Measurements from ENCODE around the gene DNAJC6. TPM values are rescaled to one million over a fixed set of nuclear protein-coding genes. Genes with fewer than 3 reads are reported as not detected.
A peak's percentile ranks its signal among the peaks of the same experiment; 100 is the strongest.

Gene DNAJC6
- 0.80 and 1.0 TPM in 2 replicates for total RNA-seq (2016; rRNA removed; fragmentation: Illumina TruSeq; extraction: Trizol)
- 4.0 and 4.8 TPM in 2 replicates for total RNA-seq (2016; cell fraction: cytosol; rRNA removed; fragmentation: Illumina TruSeq; extraction: Trizol; ENCODE audit: low read depth)
- 0.85 and 1.1 TPM in 2 replicates for total RNA-seq (2016; cell fraction: insoluble cytoplasmic fraction; rRNA removed; fragmentation: Illumina TruSeq; extraction: Trizol)
- 0.76 and 0.93 TPM in 2 replicates for total RNA-seq (2016; cell fraction: membrane; rRNA removed; fragmentation: Illumina TruSeq; extraction: Trizol)
- total RNA-seq (2016; cell fraction: nucleus; rRNA removed; fragmentation: Illumina TruSeq; extraction: Trizol) = 1.1 and 2.3 TPM in 2 replicates
- 1.6 and 1.7 TPM in 2 replicates for polyA plus RNA-seq (2011; rRNA removed)
- 0.83 and 1.2 TPM in 2 replicates for polyA plus RNA-seq (2011; cell fraction: cytosol; rRNA removed)
- polyA plus RNA-seq (2011; cell fraction: nucleus; rRNA removed) = 1.6 TPM in 2 replicates
- 1.7 and 1.9 TPM in 2 replicates for polyA plus RNA-seq (2012)
- 0.08 and 0.09 TPM in 2 replicates for polyA plus RNA-seq (2016; cell fraction: cytosol; fragmentation: Illumina TruSeq; extraction: Trizol; ENCODE audit: low read depth)
- 0.67 and 0.83 TPM in 2 replicates for polyA plus RNA-seq (2016; cell fraction: insoluble cytoplasmic fraction; fragmentation: Illumina TruSeq; extraction: Trizol; ENCODE audit: low read depth)
- polyA plus RNA-seq (2016; cell fraction: membrane; fragmentation: Illumina TruSeq; extraction: Trizol; ENCODE audit: low read depth) = 0.14 and 0.23 TPM in 2 replicates
- polyA plus RNA-seq (2016; cell fraction: nucleus; fragmentation: Illumina TruSeq; extraction: Trizol; ENCODE audit: insufficient read depth, low read depth) = 0.53 and 0.74 TPM in 2 replicates
- polyA minus RNA-seq (2011; rRNA and poly(A)+ RNA removed; ENCODE audit: low replicate concordance) = 3.0 and 12.8 TPM in 2 replicates
- 1.3 and 3.2 TPM in 2 replicates for polyA minus RNA-seq (2011; cell fraction: cytosol; rRNA and poly(A)+ RNA removed)
- polyA minus RNA-seq (2011; cell fraction: nucleus; rRNA and poly(A)+ RNA removed) = 4.9 and 6.8 TPM in 2 replicates
- Bru-seq, nascent RNA = percentile 42 among the genes with signal in this experiment
- percentile 43 among the genes with signal in this experiment for BruChase-seq, experiment 1, labeled RNA remaining after a 6-hour chase
- BruChase-seq, experiment 2, labeled RNA remaining after a 2-hour chase = percentile 46 among the genes with signal in this experiment
- long read RNA-seq, experiment 1, partial matches to known transcripts = 0 of 1 reads
- long read RNA-seq, experiment 1, other reads (novel, unspliced or antisense) = 1 of 1 reads
- long read RNA-seq, experiment 2, partial matches to known transcripts = 0 of 1 reads
- long read RNA-seq, experiment 2, other reads (novel, unspliced or antisense) = 1 of 1 reads

GRCh38 chr1:65309304-65310077, at the start of gene DNAJC6:
Gene DNAJC6 (plus strand): TSS chr1:65309543. CDS start chr1:65309746, 203 bp downstream.
- Histone ChIP-seq H2AFZ (ENCODE audit: low read length) (no peak within 1 kb of the TSS), H3K4me1 (ENCODE audit: insufficient read depth, low read length) (peaks cover 19% of the 10 kb centered on the region), H3K79me2 (ENCODE audit: insufficient read depth, low read length) (no peaks in the 10 kb centered on the region), H3K9me3 (ENCODE audit: low read length) (no peaks in the 10 kb centered on the region), H3K27ac (ENCODE audit: extremely low read length, insufficient read depth, low read length) (no peak within 1 kb of the TSS), H3K36me3 (replicated peaks in 1 of 2; ENCODE audit: control insufficient read depth in 1 of 2, insufficient read depth in 2 of 2, low read length in 2 of 2) (no peaks in the 10 kb centered on the region), H3K4me2 (ENCODE audit: low read depth, low read length) (peak within 1 kb of the TSS; percentile 73), H3K27me3 (ENCODE audit: control insufficient read depth in 1 of 2, insufficient read depth in 2 of 2, low read length in 2 of 2) (0 out of 5 replicates have a peak, but pooled peaks cover 0 to 4% of the 10 kb centered on the region in 2 experiments), H3K4me3 (replicated peaks in 1 of 3; ENCODE audit: insufficient read depth in 1 of 3, low read depth in 2 of 3, low read length in 3 of 3) (peak within 1 kb of the TSS; percentile 30 to 62 (median 59)), H3K9ac (ENCODE audit: insufficient read depth, low read depth, low read length) (no peak within 1 kb of the TSS), H4K20me1 (ENCODE audit: insufficient read depth, low read length) (peaks cover 4% of the 10 kb centered on the region; the same call in 1 of the 2 replicates)
- DNase-seq (ENCODE audit: low spot score) = peak; percentile 20
- 3% methylated on average over 53 of the region's 75 CpGs for WGBS (ENCODE audit: low lambda C conversion rate)
- peak; percentile 99 for ATAC-seq
- POLR2A ChIA-PET = interaction anchor here (0.5 to 1.8 kb wide), 2 partner anchors 110 to 566 kb away, joined by 5 to 11 read pairs; partner anchors contain the start of genes LEPR and LEPROT
- intact Hi-C loops (cut with micrococcal nuclease; ENCODE audit: unreplicated experiment) (loop anchor here (5.0 kb wide), 1 partner anchor 42 kb away; no protein-coding TSS in a partner anchor), in situ Hi-C loops (cut with HindIII; ENCODE audit: extremely low pct_ligation_motif_present, low pct_unique_long_range_greater_than_20kb) (no loop called here)
- CTCF ChIA-PET (ENCODE audit: low intra/inter-chr PET ratio, low total read pairs) = interaction anchor here (0.6 kb wide), 1 partner anchor 74 kb away, joined by 3 read pairs; no protein-coding TSS in a partner anchor
- FAIRE-seq = no peak
- no TSS peak for BruUV-seq (replicated peaks)
- TF ChIP-seq ZNF280D (CRISPR knock-in tag; IDR thresholded peaks at IDR 0.05) = peak; percentile 87
- TF ChIP-seq ZNF367 (CRISPR knock-in tag; IDR thresholded peaks at IDR 0.05; ENCODE audit: borderline replicate concordance) = peak; percentile 95; the same call in 1 of the 2 replicates
- TF ChIP-seq ZNF205 (CRISPR knock-in tag; IDR thresholded peaks at IDR 0.05) = peak; percentile 61; the same call in 1 of the 2 replicates
- TF ChIP-seq TCF7 (IDR thresholded peaks at IDR 0.05; ENCODE audit: low read depth) = no peak
- TF ChIP-seq ZBTB42 (CRISPR knock-in tag; IDR thresholded peaks at IDR 0.05) = peak; percentile 87; the same call in 1 of the 2 replicates
- TF ChIP-seq ZNF576 (CRISPR knock-in tag; IDR thresholded peaks at IDR 0.05) = 0 out of 2 replicates have a peak, but pooled peaks have one; percentile 76
- peak; percentile 91; the same call in 1 of the 2 replicates for TF ChIP-seq ZFYVE20 (CRISPR knock-in tag; IDR thresholded peaks at IDR 0.05; ENCODE audit: borderline replicate concordance, low read depth)
- TF ChIP-seq ZNF616 (CRISPR knock-in tag; IDR thresholded peaks at IDR 0.05; ENCODE audit: low read depth) = peak; percentile 66; the same call in 1 of the 2 replicates
- peak; percentile 94 for TF ChIP-seq ZBTB43 (CRISPR knock-in tag; conservative IDR thresholded peaks at IDR 0.05)
- no peak for TF ChIP-seq SCMH1 (CRISPR knock-in tag; IDR thresholded peaks at IDR 0.05; ENCODE audit: borderline replicate concordance)
- no peak for TF ChIP-seq MAFG (CRISPR knock-in tag; IDR thresholded peaks at IDR 0.05)
